ENCODE measurements around the gene RUNDC3A. TPM values are rescaled to one million over a fixed set of nuclear protein-coding genes. Genes with fewer than 3 reads are reported as not detected.

Gene RUNDC3A
- total and polyA plus RNA-seq, 2 of the 13 experiments (the other 11 are each of a cell fraction or from before 2014, with no cell fraction given): 0.25 TPM; not detected in 1

DNA sequence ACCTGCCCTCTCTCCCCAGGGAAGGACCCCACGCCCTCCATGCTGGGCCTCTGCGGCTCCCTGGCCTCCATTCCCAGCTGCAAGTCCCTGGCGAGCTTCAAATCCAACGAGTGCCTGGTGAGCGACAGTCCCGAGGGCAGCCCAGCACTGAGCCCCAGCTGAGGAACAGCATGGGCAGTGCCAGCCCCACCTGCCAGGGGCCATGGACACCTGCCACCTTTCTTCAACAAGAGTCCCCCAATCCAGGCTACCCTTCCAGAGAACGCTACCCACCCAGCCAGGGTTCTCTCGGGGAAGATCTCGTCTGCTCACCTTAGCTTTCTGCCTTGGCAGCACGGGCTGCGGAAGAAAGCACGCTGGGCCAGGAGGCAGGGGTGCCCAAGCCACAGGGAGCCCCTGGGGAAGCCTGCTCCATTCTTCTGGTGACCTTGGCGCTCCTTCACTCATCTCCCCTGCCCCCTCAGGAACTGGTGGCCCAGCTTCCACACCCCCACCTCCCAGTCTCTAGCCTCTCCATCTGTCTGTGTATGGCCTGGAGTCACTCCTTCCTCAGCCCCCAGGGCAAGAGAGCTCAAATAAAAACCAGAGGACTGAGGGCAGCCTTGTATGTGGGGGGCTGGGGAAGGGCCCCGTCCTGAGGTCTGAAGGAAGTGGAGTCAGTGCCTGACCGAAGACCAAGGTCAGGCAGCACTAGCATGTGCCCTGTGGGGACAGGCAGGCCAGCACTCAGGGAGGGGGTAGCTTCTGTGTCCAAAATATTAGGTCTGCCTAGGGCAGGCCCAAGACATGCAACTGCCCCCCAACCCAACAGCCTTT lies 9.9 kb downstream of the RUNDC3A start:
- H3K4me2 ChIP-seq (ENCODE audit: low read depth, low read length): no peak overlapping the region
- peaks cover 10 to 31% of the 10 kb centered on the region in 2 experiments; a peak in 4 of 5 replicates for H3K27me3 ChIP-seq (ENCODE audit: control insufficient read depth in 1 of 2, insufficient read depth in 2 of 2, low read length in 2 of 2)
- peaks cover 2% of the 10 kb centered on the region for H3K79me2 ChIP-seq (ENCODE audit: insufficient read depth, low read length)
- peaks cover 50% of the 10 kb centered on the region for H3K4me1 ChIP-seq (ENCODE audit: insufficient read depth, low read length)
- H2AFZ ChIP-seq (ENCODE audit: low read length): no peak overlapping the region
- WGBS (ENCODE audit: low lambda C conversion rate): 82% methylated on average over 15 of the region's 15 CpGs
- ATAC-seq (no peak; the same call in 2 of the 3 replicates), FAIRE-seq (no peak), DNase-seq (ENCODE audit: low spot score) (no peak)
- H4K20me1 ChIP-seq (ENCODE audit: insufficient read depth, low read length): no peaks in the 10 kb centered on the region
- no peaks in the 10 kb centered on the region for H3K9me3 ChIP-seq (ENCODE audit: low read length)
- H3K36me3 ChIP-seq (replicated peaks in 1 of 2; ENCODE audit: control insufficient read depth in 1 of 2, insufficient read depth in 2 of 2, low read length in 2 of 2): peaks cover 19 to 33% of the 10 kb centered on the region in 2 experiments; a peak in 4 of 5 replicates
- H3K4me3 ChIP-seq (replicated peaks in 1 of 3; ENCODE audit: insufficient read depth in 1 of 3, low read depth in 2 of 3, low read length in 3 of 3): no peak overlapping the region
- H3K9ac ChIP-seq (ENCODE audit: insufficient read depth, low read depth, low read length): no peak overlapping the region
- ChIA-PET POLR2A (interaction anchor here (0.7 to 2.1 kb wide), 4 partner anchors 9 to 118 kb away, joined by 3 to 7 read pairs (median 6); partner anchors contain the start of genes ATXN7L3 and RUNDC3A), CTCF (ENCODE audit: low intra/inter-chr PET ratio, low total read pairs) (no interaction called here)
- BruUV-seq (replicated peaks): no TSS peak
- H3K27ac ChIP-seq (ENCODE audit: extremely low read length, insufficient read depth, low read length): no peak overlapping the region
- in situ Hi-C loops (cut with HindIII; ENCODE audit: extremely low pct_ligation_motif_present, low pct_unique_long_range_greater_than_20kb) (no loop called here), intact Hi-C loops (cut with micrococcal nuclease; ENCODE audit: unreplicated experiment) (no loop called here)
- TF ChIP-seq ZNF468 (CRISPR knock-in tag; IDR thresholded peaks at IDR 0.05): no peak
- peak; percentile 39; the same call in 1 of the 2 replicates for TF ChIP-seq ZNF326 (CRISPR knock-in tag; IDR thresholded peaks at IDR 0.05; ENCODE audit: borderline replicate concordance)
- TF ChIP-seq CENPX (CRISPR knock-in tag; IDR thresholded peaks at IDR 0.05): no peak
- TF ChIP-seq, protein P1, sequence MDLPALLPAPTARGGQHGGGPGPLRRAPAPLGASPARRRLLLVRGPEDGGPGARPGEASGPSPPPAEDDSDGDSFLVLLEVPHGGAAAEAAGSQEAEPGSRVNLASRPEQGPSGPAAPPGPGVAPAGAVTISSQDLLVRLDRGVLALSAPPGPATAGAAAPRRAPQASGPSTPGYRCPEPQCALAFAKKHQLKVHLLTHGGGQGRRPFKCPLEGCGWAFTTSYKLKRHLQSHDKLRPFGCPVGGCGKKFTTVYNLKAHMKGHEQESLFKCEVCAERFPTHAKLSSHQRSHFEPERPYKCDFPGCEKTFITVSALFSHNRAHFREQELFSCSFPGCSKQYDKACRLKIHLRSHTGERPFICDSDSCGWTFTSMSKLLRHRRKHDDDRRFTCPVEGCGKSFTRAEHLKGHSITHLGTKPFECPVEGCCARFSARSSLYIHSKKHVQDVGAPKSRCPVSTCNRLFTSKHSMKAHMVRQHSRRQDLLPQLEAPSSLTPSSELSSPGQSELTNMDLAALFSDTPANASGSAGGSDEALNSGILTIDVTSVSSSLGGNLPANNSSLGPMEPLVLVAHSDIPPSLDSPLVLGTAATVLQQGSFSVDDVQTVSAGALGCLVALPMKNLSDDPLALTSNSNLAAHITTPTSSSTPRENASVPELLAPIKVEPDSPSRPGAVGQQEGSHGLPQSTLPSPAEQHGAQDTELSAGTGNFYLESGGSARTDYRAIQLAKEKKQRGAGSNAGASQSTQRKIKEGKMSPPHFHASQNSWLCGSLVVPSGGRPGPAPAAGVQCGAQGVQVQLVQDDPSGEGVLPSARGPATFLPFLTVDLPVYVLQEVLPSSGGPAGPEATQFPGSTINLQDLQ (CRISPR knock-in tag; IDR thresholded peaks at IDR 0.05): peak; percentile 48; the same call in 1 of the 2 replicates
- TF ChIP-seq ZNF572 (CRISPR knock-in tag; IDR thresholded peaks at IDR 0.05): 0 out of 2 replicates have a peak, but pooled peaks have one; percentile 25
- 0 out of 2 replicates have a peak, but pooled peaks have one; percentile 33 for TF ChIP-seq ZNF296 (CRISPR knock-in tag; conservative IDR thresholded peaks at IDR 0.05)
- no peak for TF ChIP-seq NONO (IDR thresholded peaks at IDR 0.05)
- no peak for TF ChIP-seq NONO (CRISPR knock-in tag; conservative IDR thresholded peaks at IDR 0.05)
- TF ChIP-seq POLR2A (IDR thresholded peaks at IDR 0.05; ENCODE audit: insufficient read depth in 1 of 2, low read depth in 2 of 2, low read length in 2 of 2): 0 out of 4 replicates have a peak, but pooled peaks of 1 of the 2 experiments have one; percentile 51
- no peak for TF ChIP-seq ZBTB38 (CRISPR knock-in tag; IDR thresholded peaks at IDR 0.05)
- TF ChIP-seq, protein P2, sequence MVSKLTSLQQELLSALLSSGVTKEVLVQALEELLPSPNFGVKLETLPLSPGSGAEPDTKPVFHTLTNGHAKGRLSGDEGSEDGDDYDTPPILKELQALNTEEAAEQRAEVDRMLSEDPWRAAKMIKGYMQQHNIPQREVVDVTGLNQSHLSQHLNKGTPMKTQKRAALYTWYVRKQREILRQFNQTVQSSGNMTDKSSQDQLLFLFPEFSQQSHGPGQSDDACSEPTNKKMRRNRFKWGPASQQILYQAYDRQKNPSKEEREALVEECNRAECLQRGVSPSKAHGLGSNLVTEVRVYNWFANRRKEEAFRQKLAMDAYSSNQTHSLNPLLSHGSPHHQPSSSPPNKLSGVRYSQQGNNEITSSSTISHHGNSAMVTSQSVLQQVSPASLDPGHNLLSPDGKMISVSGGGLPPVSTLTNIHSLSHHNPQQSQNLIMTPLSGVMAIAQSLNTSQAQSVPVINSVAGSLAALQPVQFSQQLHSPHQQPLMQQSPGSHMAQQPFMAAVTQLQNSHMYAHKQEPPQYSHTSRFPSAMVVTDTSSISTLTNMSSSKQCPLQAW (CRISPR knock-in tag; IDR thresholded peaks at IDR 0.05): 0 out of 2 replicates have a peak, but pooled peaks have one; percentile 40
- TF ChIP-seq ZNF788 (CRISPR knock-in tag; IDR thresholded peaks at IDR 0.05; ENCODE audit: borderline replicate concordance): peak; percentile 34; the same call in 1 of the 2 replicates
- 0 out of 2 replicates have a peak, but pooled peaks have one; percentile 38 for TF ChIP-seq TOPORS (CRISPR knock-in tag; IDR thresholded peaks at IDR 0.05)
- TF ChIP-seq KDM3A (CRISPR knock-in tag; IDR thresholded peaks at IDR 0.05; ENCODE audit: low read depth): 0 out of 2 replicates have a peak, but pooled peaks have one; percentile 27
- peak; percentile 54 for TF ChIP-seq POLR2G (IDR thresholded peaks at IDR 0.05; ENCODE audit: low read depth, low read length)
